ENCODE data around the gene SLC35A3. TPM values are rescaled to one million over a fixed set of nuclear protein-coding genes. Genes with fewer than 3 reads are reported as not detected.

SLC35A3 gene
- total RNA-seq, 4 donors from 2014 or later = 38.3 to 81.2 (median 57.0) TPM

GRCh38 chr1:100005424-100005823 is 35.6 kb downstream of the SLC35A3 start:
- TF ChIP-seq CTCF (IDR thresholded peaks at IDR 0.05) = no peak
- no peak for TF ChIP-seq POLR2A (IDR thresholded peaks at IDR 0.05)
- intact Hi-C loops (cut with DNase I) = no loop called here
- no peak overlapping the region for H3K4me3 ChIP-seq (replicated peaks in 1 of 3)
- no peaks in the 10 kb centered on the region for H3K4me1 ChIP-seq
- no peaks in the 10 kb centered on the region for H3K9me3 ChIP-seq
- no peaks in the 10 kb centered on the region for H3K36me3 ChIP-seq
- H3K27ac ChIP-seq = no peak overlapping the region
- H3K27me3 ChIP-seq = no peaks in the 10 kb centered on the region
- DNase-seq = no peak
- 93 to 94% methylated on average over 1 of the region's 1 CpG for WGBS, 2 donors

- no peaks in the 10 kb centered on the region for H3K27me3 ChIP-seq
- WGBS, 2 donors = 95 to 98% methylated on average over 2 of the region's 2 CpGs
- no peak overlapping the region for H3K27ac ChIP-seq
- H3K9me3 ChIP-seq = no peaks in the 10 kb centered on the region
- no peak overlapping the region for H3K4me3 ChIP-seq (replicated peaks in 1 of 3)
- no peak for DNase-seq
- intact Hi-C loops (cut with DNase I) = no loop called here
- TF ChIP-seq CTCF (IDR thresholded peaks at IDR 0.05) (no peak), POLR2A (IDR thresholded peaks at IDR 0.05) (no peak)
- H3K36me3 ChIP-seq = no peaks in the 10 kb centered on the region
- no peaks in the 10 kb centered on the region for H3K4me1 ChIP-seq
Observed at GRCh38 chr1:100006688-100007087, 36.9 kb downstream of the SLC35A3 start.

GRCh38 chr1:100009458-100009857 is 39.7 kb downstream of the SLC35A3 start:
- Histone ChIP-seq H3K4me1 (no peaks in the 10 kb centered on the region), H3K9me3 (no peaks in the 10 kb centered on the region), H3K27me3 (no peaks in the 10 kb centered on the region), H3K27ac (no peak overlapping the region), H3K4me3 (replicated peaks in 1 of 3) (no peak overlapping the region), H3K36me3 (peaks cover 0 to 5% of the 10 kb centered on the region in 2 donors)
- DNase-seq = no peak
- TF ChIP-seq POLR2A (IDR thresholded peaks at IDR 0.05) (no peak), CTCF (IDR thresholded peaks at IDR 0.05) (no peak)
- intact Hi-C loops (cut with DNase I) = no loop called here

- peaks cover 0 to 5% of the 10 kb centered on the region in 2 donors for H3K36me3 ChIP-seq
- no peak for DNase-seq
- no peak overlapping the region for H3K4me3 ChIP-seq (replicated peaks in 1 of 3)
- intact Hi-C loops (cut with DNase I) = no loop called here
- H3K4me1 ChIP-seq = no peaks in the 10 kb centered on the region
- no peak overlapping the region for H3K27ac ChIP-seq
- no peaks in the 10 kb centered on the region for H3K9me3 ChIP-seq
- H3K27me3 ChIP-seq = no peaks in the 10 kb centered on the region
- WGBS, 2 donors = 81 to 100% methylated on average over 1 of the region's 1 CpG
- no peak for TF ChIP-seq CTCF (IDR thresholded peaks at IDR 0.05)
- no peak for TF ChIP-seq POLR2A (IDR thresholded peaks at IDR 0.05)
Observed at GRCh38 chr1:100010804-100011203, 41.0 kb downstream of the SLC35A3 start.

- Histone ChIP-seq H3K4me1 (no peaks in the 10 kb centered on the region), H3K9me3 (no peaks in the 10 kb centered on the region), H3K27me3 (no peaks in the 10 kb centered on the region), H3K36me3 (no peaks in the 10 kb centered on the region), H3K27ac (no peak overlapping the region), H3K4me3 (replicated peaks in 1 of 3) (no peak overlapping the region)
- 88 to 90% methylated on average over 1 of the region's 1 CpG for WGBS, 2 donors
- no peak for DNase-seq
- TF ChIP-seq POLR2A (IDR thresholded peaks at IDR 0.05) (no peak), CTCF (IDR thresholded peaks at IDR 0.05) (no peak)
- intact Hi-C loops (cut with DNase I) = no loop called here
Observed at GRCh38 chr1:100019220-100019619, 49.4 kb downstream of the SLC35A3 start.

Data from thyroid gland (tissue), 4 donors.